Measurements from ENCODE around the gene HTR3A.

Gene HTR3A

GRCh38 chr11:113997473-113997872, 22.6 kb downstream of the HTR3A start:
- Histone ChIP-seq H3K4me1 (ENCODE audit: insufficient read depth, low read length) (peaks cover 18% of the 10 kb centered on the region), H3K27ac (ENCODE audit: low read depth, low read length) (no peak overlapping the region), H3K4me3 (ENCODE audit: low read depth in 1 of 2, low read length in 2 of 2) (no peak overlapping the region), H3K27me3 (ENCODE audit: control insufficient read depth in 1 of 2, insufficient read depth in 2 of 2, low read length in 2 of 2) (peaks cover 0 to 5% of the 10 kb centered on the region in 2 donors), H3K9me3 (ENCODE audit: low read length) (no peaks in the 10 kb centered on the region), H3K9ac (ENCODE audit: low read length) (no peak overlapping the region), H3K36me3 (ENCODE audit: insufficient read depth, low read length) (no peaks in the 10 kb centered on the region)

DNA sequence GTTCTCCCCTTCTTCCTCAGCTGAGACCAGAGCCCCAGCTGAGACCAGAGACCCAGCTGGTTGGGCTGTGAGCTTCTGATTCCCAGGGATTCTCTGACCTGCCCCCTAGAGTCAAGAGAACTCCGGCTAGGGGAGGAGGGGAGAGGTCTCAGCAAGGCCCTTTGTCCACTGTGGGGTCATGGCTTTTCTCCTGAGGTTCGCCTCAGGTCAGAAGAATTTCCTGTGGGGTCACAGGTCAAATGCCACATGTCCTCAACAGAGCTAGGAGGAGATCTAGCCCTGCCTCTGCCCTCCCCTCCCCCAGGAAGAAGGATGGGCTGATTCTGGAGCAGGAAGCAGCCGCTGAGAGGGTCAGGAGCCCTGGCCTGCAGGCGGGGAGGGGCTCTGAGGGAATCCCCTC, 23.7 kb downstream of the HTR3A start:
- H3K36me3 ChIP-seq (ENCODE audit: insufficient read depth, low read length) = no peaks in the 10 kb centered on the region
- no peak overlapping the region for H3K27ac ChIP-seq (ENCODE audit: low read depth, low read length)
- H3K4me1 ChIP-seq (ENCODE audit: insufficient read depth, low read length) = peaks cover 18% of the 10 kb centered on the region
- H3K9ac ChIP-seq (ENCODE audit: low read length) = no peak overlapping the region
- no peak overlapping the region for H3K4me3 ChIP-seq (ENCODE audit: low read depth in 1 of 2, low read length in 2 of 2)
- peaks cover 0 to 5% of the 10 kb centered on the region in 2 donors for H3K27me3 ChIP-seq (ENCODE audit: control insufficient read depth in 1 of 2, insufficient read depth in 2 of 2, low read length in 2 of 2)
- H3K9me3 ChIP-seq (ENCODE audit: low read length) = no peaks in the 10 kb centered on the region

DNA sequence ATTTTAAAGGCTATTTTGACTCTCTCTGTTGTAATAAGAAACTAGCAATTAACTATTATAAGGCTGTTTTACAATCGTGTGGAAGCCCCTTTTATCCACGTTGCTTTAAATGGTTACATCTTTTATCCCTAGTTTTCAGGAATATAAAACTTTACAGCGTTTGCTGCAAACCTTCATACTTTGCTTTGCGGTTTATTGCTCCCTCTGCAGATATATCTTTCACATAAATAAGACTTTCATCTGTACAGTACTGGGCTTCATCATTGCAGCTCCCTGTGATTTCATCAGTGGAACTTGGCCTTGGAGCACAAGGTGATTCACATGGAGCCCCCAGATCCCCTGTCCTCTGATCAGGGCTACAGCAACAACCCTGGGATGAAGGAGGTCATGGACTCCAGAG, 25.6 kb downstream of the HTR3A start:
- Histone ChIP-seq H3K27ac (ENCODE audit: low read depth, low read length) (no peak overlapping the region), H3K9ac (ENCODE audit: low read length) (no peak overlapping the region), H3K36me3 (ENCODE audit: insufficient read depth, low read length) (no peaks in the 10 kb centered on the region), H3K4me3 (ENCODE audit: low read depth in 1 of 2, low read length in 2 of 2) (no peak overlapping the region), H3K4me1 (ENCODE audit: insufficient read depth, low read length) (peaks cover 18% of the 10 kb centered on the region), H3K9me3 (ENCODE audit: low read length) (no peaks in the 10 kb centered on the region), H3K27me3 (ENCODE audit: control insufficient read depth in 1 of 2, insufficient read depth in 2 of 2, low read length in 2 of 2) (peaks cover 0 to 5% of the 10 kb centered on the region in 2 donors)

- no peaks in the 10 kb centered on the region for H3K36me3 ChIP-seq (ENCODE audit: insufficient read depth, low read length)
- H3K27me3 ChIP-seq (ENCODE audit: control insufficient read depth in 1 of 2, insufficient read depth in 2 of 2, low read length in 2 of 2) = peaks cover 0 to 5% of the 10 kb centered on the region in 2 donors
- no peak overlapping the region for H3K27ac ChIP-seq (ENCODE audit: low read depth, low read length)
- H3K4me1 ChIP-seq (ENCODE audit: insufficient read depth, low read length) = peaks cover 18% of the 10 kb centered on the region
- no peak overlapping the region for H3K4me3 ChIP-seq (ENCODE audit: low read depth in 1 of 2, low read length in 2 of 2)
- H3K9ac ChIP-seq (ENCODE audit: low read length) = no peak overlapping the region
- H3K9me3 ChIP-seq (ENCODE audit: low read length) = no peaks in the 10 kb centered on the region
Measured at GRCh38 chr11:114001416-114001815, 26.5 kb downstream of the HTR3A start.

GRCh38 chr11:114008331-114008730, 33.4 kb downstream of the HTR3A start:
- no peak overlapping the region for H3K27ac ChIP-seq (ENCODE audit: low read depth, low read length)
- no peaks in the 10 kb centered on the region for H3K36me3 ChIP-seq (ENCODE audit: insufficient read depth, low read length)
- no peak overlapping the region for H3K9ac ChIP-seq (ENCODE audit: low read length)
- H3K4me1 ChIP-seq (ENCODE audit: insufficient read depth, low read length) = no peaks in the 10 kb centered on the region
- H3K4me3 ChIP-seq (ENCODE audit: low read depth in 1 of 2, low read length in 2 of 2) = no peak overlapping the region
- no peaks in the 10 kb centered on the region for H3K9me3 ChIP-seq (ENCODE audit: low read length)
- no peaks in the 10 kb centered on the region for H3K27me3 ChIP-seq (ENCODE audit: control insufficient read depth in 1 of 2, insufficient read depth in 2 of 2, low read length in 2 of 2)

- Histone ChIP-seq H3K9me3 (ENCODE audit: low read length) (no peaks in the 10 kb centered on the region), H3K27ac (ENCODE audit: low read depth, low read length) (no peak overlapping the region), H3K9ac (ENCODE audit: low read length) (no peak overlapping the region), H3K4me1 (ENCODE audit: insufficient read depth, low read length) (no peaks in the 10 kb centered on the region), H3K4me3 (ENCODE audit: low read depth in 1 of 2, low read length in 2 of 2) (no peak overlapping the region), H3K36me3 (ENCODE audit: insufficient read depth, low read length) (no peaks in the 10 kb centered on the region), H3K27me3 (ENCODE audit: control insufficient read depth in 1 of 2, insufficient read depth in 2 of 2, low read length in 2 of 2) (no peaks in the 10 kb centered on the region)
Measured at GRCh38 chr11:114010931-114011330, 36.0 kb downstream of the HTR3A start.

DNA sequence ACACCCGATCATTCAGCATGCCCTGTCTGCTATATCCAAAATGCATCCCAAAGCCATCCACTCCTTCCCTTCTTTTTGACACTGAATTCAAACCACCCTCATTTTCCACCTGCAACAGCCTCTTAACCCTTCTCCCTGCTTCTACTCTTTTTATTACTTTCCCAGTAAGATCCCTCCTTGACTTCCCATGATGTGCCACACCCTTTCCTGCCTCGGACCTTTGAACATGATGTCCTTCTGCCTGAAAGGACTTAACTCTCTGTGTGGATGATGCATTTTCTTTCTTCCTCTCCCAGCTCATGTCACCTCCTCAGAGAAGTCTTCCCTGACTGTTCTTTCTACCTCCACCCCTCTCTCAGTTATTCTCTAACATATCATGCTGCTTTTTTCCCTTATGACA, 36.5 kb downstream of the HTR3A start:
- H3K27me3 ChIP-seq (ENCODE audit: control insufficient read depth in 1 of 2, insufficient read depth in 2 of 2, low read length in 2 of 2) = no peaks in the 10 kb centered on the region
- no peak overlapping the region for H3K27ac ChIP-seq (ENCODE audit: low read depth, low read length)
- no peak overlapping the region for H3K9ac ChIP-seq (ENCODE audit: low read length)
- no peak overlapping the region for H3K4me3 ChIP-seq (ENCODE audit: low read depth in 1 of 2, low read length in 2 of 2)
- no peaks in the 10 kb centered on the region for H3K9me3 ChIP-seq (ENCODE audit: low read length)
- H3K4me1 ChIP-seq (ENCODE audit: insufficient read depth, low read length) = no peaks in the 10 kb centered on the region
- no peaks in the 10 kb centered on the region for H3K36me3 ChIP-seq (ENCODE audit: insufficient read depth, low read length)

- Histone ChIP-seq H3K36me3 (ENCODE audit: insufficient read depth, low read length) (no peaks in the 10 kb centered on the region), H3K4me1 (ENCODE audit: insufficient read depth, low read length) (no peaks in the 10 kb centered on the region), H3K27ac (ENCODE audit: low read depth, low read length) (no peak overlapping the region), H3K27me3 (ENCODE audit: control insufficient read depth in 1 of 2, insufficient read depth in 2 of 2, low read length in 2 of 2) (no peaks in the 10 kb centered on the region), H3K9me3 (ENCODE audit: low read length) (no peaks in the 10 kb centered on the region), H3K4me3 (ENCODE audit: low read depth in 1 of 2, low read length in 2 of 2) (no peak overlapping the region), H3K9ac (ENCODE audit: low read length) (no peak overlapping the region)
Measured at GRCh38 chr11:114015117-114015516, 40.2 kb downstream of the HTR3A start.

DNA sequence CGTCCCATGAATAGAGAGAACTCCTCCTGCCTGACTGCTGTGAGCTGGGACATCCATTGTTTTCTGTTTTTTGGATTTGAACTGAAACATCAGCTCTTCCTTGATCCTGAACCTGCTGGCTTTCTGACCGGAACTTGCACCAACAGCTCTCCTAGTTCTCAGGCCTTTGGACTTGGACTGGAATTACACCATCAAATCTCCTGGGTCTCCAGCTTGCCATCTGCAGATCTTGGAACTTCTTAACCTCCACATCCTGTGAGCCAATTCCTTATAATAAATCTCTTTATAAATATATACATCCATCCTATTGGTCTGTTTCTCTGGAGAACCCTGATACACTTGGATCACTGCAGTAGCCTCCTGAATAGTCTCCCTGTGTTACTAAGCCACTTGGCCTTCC, 42.1 kb downstream of the HTR3A start:
- Histone ChIP-seq H3K9ac (ENCODE audit: low read length) (no peak overlapping the region), H3K36me3 (ENCODE audit: insufficient read depth, low read length) (no peaks in the 10 kb centered on the region), H3K4me3 (ENCODE audit: low read depth in 1 of 2, low read length in 2 of 2) (no peak overlapping the region), H3K9me3 (ENCODE audit: low read length) (no peaks in the 10 kb centered on the region), H3K27ac (ENCODE audit: low read depth, low read length) (no peak overlapping the region), H3K4me1 (ENCODE audit: insufficient read depth, low read length) (peaks cover 6% of the 10 kb centered on the region), H3K27me3 (ENCODE audit: control insufficient read depth in 1 of 2, insufficient read depth in 2 of 2, low read length in 2 of 2) (no peaks in the 10 kb centered on the region)

- no peaks in the 10 kb centered on the region for H3K9me3 ChIP-seq (ENCODE audit: low read length)
- no peak overlapping the region for H3K4me3 ChIP-seq (ENCODE audit: low read depth in 1 of 2, low read length in 2 of 2)
- no peak overlapping the region for H3K27ac ChIP-seq (ENCODE audit: low read depth, low read length)
- H3K27me3 ChIP-seq (ENCODE audit: control insufficient read depth in 1 of 2, insufficient read depth in 2 of 2, low read length in 2 of 2) = no peaks in the 10 kb centered on the region
- H3K36me3 ChIP-seq (ENCODE audit: insufficient read depth, low read length) = no peaks in the 10 kb centered on the region
- H3K9ac ChIP-seq (ENCODE audit: low read length) = no peak overlapping the region
- peaks cover 6% of the 10 kb centered on the region for H3K4me1 ChIP-seq (ENCODE audit: insufficient read depth, low read length)
Measured at GRCh38 chr11:114017723-114018122, 42.8 kb downstream of the HTR3A start.

DNA sequence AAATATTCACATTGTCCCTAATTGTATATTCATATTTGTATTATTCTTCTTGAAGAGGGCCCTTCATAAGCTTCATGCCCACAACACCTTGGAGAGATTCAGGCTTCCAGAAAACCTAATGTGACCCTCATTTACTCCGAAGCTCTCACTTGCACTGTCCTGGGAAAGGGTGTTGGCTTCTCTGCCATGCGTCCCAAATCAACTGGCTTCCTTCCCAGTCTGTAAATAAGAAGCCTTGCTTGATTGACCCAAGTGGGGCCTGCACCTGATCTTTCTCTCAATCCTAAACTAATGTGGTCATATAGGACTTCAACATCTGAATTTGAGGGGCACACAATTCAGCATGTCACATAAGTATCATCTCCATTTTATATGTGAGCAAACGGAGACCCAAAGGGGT, 44.1 kb downstream of the HTR3A start:
- H3K27me3 ChIP-seq (ENCODE audit: control insufficient read depth in 1 of 2, insufficient read depth in 2 of 2, low read length in 2 of 2) = no peaks in the 10 kb centered on the region
- peaks cover 6% of the 10 kb centered on the region for H3K4me1 ChIP-seq (ENCODE audit: insufficient read depth, low read length)
- no peak overlapping the region for H3K4me3 ChIP-seq (ENCODE audit: low read depth in 1 of 2, low read length in 2 of 2)
- H3K9me3 ChIP-seq (ENCODE audit: low read length) = no peaks in the 10 kb centered on the region
- no peaks in the 10 kb centered on the region for H3K36me3 ChIP-seq (ENCODE audit: insufficient read depth, low read length)
- no peak overlapping the region for H3K27ac ChIP-seq (ENCODE audit: low read depth, low read length)
- no peak overlapping the region for H3K9ac ChIP-seq (ENCODE audit: low read length)

DNA sequence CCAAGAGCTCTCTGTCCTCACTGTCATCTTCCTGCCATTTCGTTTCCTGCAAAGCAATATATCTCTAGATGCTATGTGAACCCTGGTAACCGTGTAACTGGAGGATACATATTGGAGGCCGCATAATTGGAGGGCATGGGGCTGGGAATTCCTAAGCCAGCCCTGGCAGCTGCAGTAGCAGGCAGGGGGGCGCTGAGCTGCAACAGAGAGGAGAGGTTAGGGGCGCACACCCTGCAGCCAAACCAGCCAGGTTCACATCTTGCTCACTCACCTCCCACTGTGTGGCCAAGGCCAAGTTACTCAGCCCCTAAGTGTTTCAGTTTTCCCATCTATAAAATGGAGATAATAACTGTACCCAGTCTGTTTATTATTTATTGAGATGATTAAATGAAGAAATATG, 44.7 kb downstream of the HTR3A start:
- Histone ChIP-seq H3K27me3 (ENCODE audit: control insufficient read depth in 1 of 2, insufficient read depth in 2 of 2, low read length in 2 of 2) (no peaks in the 10 kb centered on the region), H3K9me3 (ENCODE audit: low read length) (no peaks in the 10 kb centered on the region), H3K9ac (ENCODE audit: low read length) (no peak overlapping the region), H3K36me3 (ENCODE audit: insufficient read depth, low read length) (no peaks in the 10 kb centered on the region), H3K4me1 (ENCODE audit: insufficient read depth, low read length) (peaks cover 9% of the 10 kb centered on the region), H3K4me3 (ENCODE audit: low read depth in 1 of 2, low read length in 2 of 2) (no peak overlapping the region), H3K27ac (ENCODE audit: low read depth, low read length) (no peak overlapping the region)

All from muscle layer of colon (tissue), 2 donors.